Neural crest cell (in vitro differentiated cells): ENCODE measurements around the gene YAF2. TPM values are rescaled to one million over a fixed set of nuclear protein-coding genes. Genes with fewer than 3 reads are reported as not detected.
A peak's percentile ranks its signal among the peaks of the same experiment; 100 is the strongest.
"Not testable (repeated sequence)": the region's sequence is repeated elsewhere in the genome, so short reads cannot be mapped to it uniquely, and the experiment has no call there.

Experiments
- DNase-seq: peaks from one replicate; pipeline ENCODE4 v3.0.0; 2021; ENCODE audit warnings: low read depth, mixed read lengths, low spot score
- H3K27ac Mint-ChIP-seq: one replicate; pipeline ENCODE4 v1.8.0; 2021; ENCODE audit warnings: mild to moderate bottlenecking, mixed read lengths; ENCODE audit not compliant: unreplicated experiment
- H3K27me3 Mint-ChIP-seq: 2 replicates; pipeline ENCODE4 v1.8.0; 2021; ENCODE audit warnings: low read depth, mild to moderate bottlenecking, mixed read lengths
- H3K36me3 Mint-ChIP-seq: 2 replicates; pipeline ENCODE4 v1.8.0; 2021; ENCODE audit warnings: low read depth, mild to moderate bottlenecking, mixed read lengths
- H3K4me1 Mint-ChIP-seq: 2 replicates; pipeline ENCODE4 v1.8.0; 2021; ENCODE audit warnings: mixed read lengths
- H3K4me3 Mint-ChIP-seq: one replicate; pipeline ENCODE4 v1.8.0; 2021; ENCODE audit warnings: mild to moderate bottlenecking, mixed read lengths
- H3K9me3 Mint-ChIP-seq: 2 replicates; pipeline ENCODE4 v1.8.0; 2021; ENCODE audit warnings: mixed read lengths
- CTCF ChIP-seq: fragments of 200-600 bp; sonication (generic); conservative IDR thresholded peaks from 2 replicates; pipeline ENCODE4 v1.5.0; 2021; ENCODE audit warnings: antibody characterized with exemption, mild to moderate bottlenecking
- total RNA-seq: library from RNA; stranded (reverse); gene quantifications from 2 replicates; pipeline ENCODE4 v1.2.1, GENCODE V29; 2021

Gene YAF2
- total RNA-seq, 1 donor from 2014 or later: 33.6 TPM

- H3K4me3 Mint-ChIP-seq: peak overlapping the region; percentile 95
- peak; percentile 59 for DNase-seq
- H3K9me3 Mint-ChIP-seq: no peaks in the 10 kb centered on the region
- H3K36me3 Mint-ChIP-seq: peaks cover 3% of the 10 kb centered on the region
- peaks cover 30% of the 10 kb centered on the region for H3K4me1 Mint-ChIP-seq
- TF ChIP-seq CTCF: peak; percentile 61
- H3K27ac Mint-ChIP-seq: peak overlapping the region; percentile 98
- no peaks in the 10 kb centered on the region for H3K27me3 Mint-ChIP-seq
These were observed 796 bp downstream of the YAF2 start for GRCh38 chr12:42237052-42237852.

- no peak for DNase-seq
- Mint-ChIP-seq H3K9me3 (no peaks in the 10 kb centered on the region), H3K27me3 (no peaks in the 10 kb centered on the region), H3K4me1 (peaks cover 30% of the 10 kb centered on the region), H3K27ac (no peak overlapping the region), H3K36me3 (peaks cover 3% of the 10 kb centered on the region), H3K4me3 (peak overlapping the region; percentile 67)
- no peak for TF ChIP-seq CTCF
These were observed 2.0 kb downstream of the YAF2 start for GRCh38 chr12:42236017-42236416.

- H3K27ac Mint-ChIP-seq: no peak overlapping the region
- no peak for DNase-seq
- H3K9me3 Mint-ChIP-seq: no peaks in the 10 kb centered on the region
- peak overlapping the region; percentile 67 for H3K4me3 Mint-ChIP-seq
- H3K4me1 Mint-ChIP-seq: peaks cover 30% of the 10 kb centered on the region
- H3K27me3 Mint-ChIP-seq: no peaks in the 10 kb centered on the region
- H3K36me3 Mint-ChIP-seq: peaks cover 7% of the 10 kb centered on the region
- no peak for TF ChIP-seq CTCF
These were observed 2.6 kb downstream of the YAF2 start for GRCh38 chr12:42235426-42235825.

GRCh38 chr12:42234970-42235369, 3.1 kb downstream of the YAF2 start:
- no peak overlapping the region for H3K27ac Mint-ChIP-seq
- no peak for TF ChIP-seq CTCF
- peaks cover 8% of the 10 kb centered on the region for H3K36me3 Mint-ChIP-seq
- H3K27me3 Mint-ChIP-seq: no peaks in the 10 kb centered on the region
- H3K4me1 Mint-ChIP-seq: peaks cover 30% of the 10 kb centered on the region
- DNase-seq: no peak
- H3K9me3 Mint-ChIP-seq: no peaks in the 10 kb centered on the region
- H3K4me3 Mint-ChIP-seq: peak overlapping the region; percentile 67

- not testable (repeated sequence) for H3K9me3 Mint-ChIP-seq, H3K4me1 Mint-ChIP-seq, H3K27ac Mint-ChIP-seq, H3K4me3 Mint-ChIP-seq, DNase-seq, H3K27me3 Mint-ChIP-seq
- H3K36me3 Mint-ChIP-seq: peaks cover 35% of the 10 kb centered on the region
These were observed 10.5 kb downstream of the YAF2 start for GRCh38 chr12:42227525-42227924.

GRCh38 chr12:42224501-42224900, 13.5 kb downstream of the YAF2 start:
- H3K9me3 Mint-ChIP-seq, H3K27me3 Mint-ChIP-seq, H3K4me1 Mint-ChIP-seq, H3K4me3 Mint-ChIP-seq, DNase-seq, H3K27ac Mint-ChIP-seq: not testable (repeated sequence)
- peaks cover 28% of the 10 kb centered on the region for H3K36me3 Mint-ChIP-seq
